ENCODE measurements around the gene KYNU. TPM values are rescaled to one million over a fixed set of nuclear protein-coding genes. Genes with fewer than 3 reads are reported as not detected.

The KYNU gene
- total and polyA plus RNA-seq, 7 experiments from 2014 or later: 0.13 to 23.4 (median 1.4) TPM; not detected in 2

DNA sequence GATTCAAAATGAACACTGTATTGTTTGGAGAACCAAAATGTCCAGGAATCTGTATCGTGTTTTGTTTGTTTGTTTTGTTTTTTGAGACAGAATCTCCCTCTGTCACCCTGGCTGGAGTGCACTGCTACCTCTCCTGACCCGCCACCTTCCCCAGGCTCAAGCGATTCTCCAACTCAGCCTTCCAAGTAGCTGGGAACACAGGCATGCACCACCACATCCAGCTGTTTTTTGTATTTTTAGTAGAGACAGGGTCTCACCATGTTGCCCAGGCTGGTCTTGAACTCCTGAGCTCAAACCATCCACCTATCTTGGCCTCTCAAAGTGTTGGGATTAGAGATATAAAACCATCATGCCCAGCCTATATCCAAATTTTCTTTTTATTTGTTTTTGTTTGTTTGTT, 74.6 kb downstream of the KYNU start:
- peaks cover 0 to 30% (median 18%) of the 10 kb centered on the region in 5 donors for H3K27me3 Mint-ChIP-seq
- no peak for ATAC-seq
- CTCF ChIA-PET: no interaction called here
- Histone ChIP-seq H3K36me3 (ENCODE audit: control insufficient read depth in 2 of 3, insufficient read depth in 3 of 3, low read length in 3 of 3) (no peaks in the 10 kb centered on the region), H3K4me3 (ENCODE audit: low read length) (no peak overlapping the region), H3K27me3 (ENCODE audit: control insufficient read depth in 2 of 2, insufficient read depth in 2 of 2, low read length in 2 of 2) (no peaks in the 10 kb centered on the region), H3K4me1 (ENCODE audit: control insufficient read depth in 2 of 2, insufficient read depth in 2 of 2, low read length in 2 of 2) (no peaks in the 10 kb centered on the region), H3K27ac (ENCODE audit: low read depth, low read length) (no peak overlapping the region), H3K9me3 (ENCODE audit: control insufficient read depth in 2 of 3, low read length in 3 of 3) (no peaks in the 10 kb centered on the region)
- H3K27ac Mint-ChIP-seq: no peak overlapping the region
- no peaks in the 10 kb centered on the region for H3K4me1 Mint-ChIP-seq
- POLR2A ChIA-PET: no interaction called here
- DNase-seq: no peak
- H3K36me3 Mint-ChIP-seq: peaks cover 0 to 7% (median 0%) of the 10 kb centered on the region in 5 donors
- no peak overlapping the region for H3K4me3 Mint-ChIP-seq
- intact Hi-C loops (cut with micrococcal nuclease): no loop called here
- peaks cover 1 to 15% (median 8%) of the 10 kb centered on the region in 11 donors for H3K9me3 Mint-ChIP-seq

DNA sequence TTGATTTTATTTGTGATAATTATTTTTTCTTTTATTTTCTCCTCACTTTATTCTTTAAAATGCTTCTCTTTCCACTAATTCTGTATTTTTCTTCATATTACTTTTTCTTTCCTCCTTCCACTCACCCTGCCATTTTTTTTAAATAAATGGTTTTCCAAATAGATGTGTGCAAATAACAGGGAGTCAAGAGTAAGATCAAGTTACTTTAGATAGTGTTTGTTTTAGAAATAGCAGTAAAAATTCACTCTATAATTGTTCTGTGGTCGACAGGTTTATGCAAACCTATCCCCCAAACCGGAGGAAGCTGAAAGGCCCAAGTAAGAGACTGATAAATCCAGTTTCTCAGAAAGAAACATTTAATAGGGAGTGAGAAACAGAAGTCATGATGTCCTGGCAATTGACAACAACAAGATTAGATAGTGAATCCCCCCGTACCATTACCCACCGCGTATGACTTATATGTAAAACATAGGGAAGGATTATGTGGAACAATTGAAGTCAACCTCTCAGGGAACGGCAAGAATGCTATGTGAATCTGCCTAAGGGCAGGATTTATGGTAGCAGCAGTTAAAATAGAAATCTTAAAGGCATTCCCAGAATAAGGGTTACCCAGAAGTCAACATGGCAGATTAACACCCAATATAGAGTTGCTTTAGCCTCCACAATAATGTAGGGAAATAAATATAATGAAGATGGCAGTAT, 75.5 kb downstream of the KYNU start:
- Mint-ChIP-seq H3K4me1 (no peaks in the 10 kb centered on the region), H3K9me3 (peaks cover 1 to 15% (median 8%) of the 10 kb centered on the region in 11 donors), H3K36me3 (peaks cover 0 to 7% (median 0%) of the 10 kb centered on the region in 5 donors), H3K27me3 (peaks cover 0 to 39% (median 22%) of the 10 kb centered on the region in 5 donors), H3K27ac (no peak overlapping the region), H3K4me3 (no peak overlapping the region)
- no peaks in the 10 kb centered on the region for H3K9me3 ChIP-seq (ENCODE audit: control insufficient read depth in 2 of 3, low read length in 3 of 3)
- intact Hi-C loops (cut with micrococcal nuclease): no loop called here
- no peaks in the 10 kb centered on the region for H3K4me1 ChIP-seq (ENCODE audit: control insufficient read depth in 2 of 2, insufficient read depth in 2 of 2, low read length in 2 of 2)
- DNase-seq (no peak), ATAC-seq (no peak)
- ChIA-PET POLR2A (no interaction called here), CTCF (no interaction called here)
- H3K36me3 ChIP-seq (ENCODE audit: control insufficient read depth in 2 of 3, insufficient read depth in 3 of 3, low read length in 3 of 3): no peaks in the 10 kb centered on the region
- H3K27me3 ChIP-seq (ENCODE audit: control insufficient read depth in 2 of 2, insufficient read depth in 2 of 2, low read length in 2 of 2): peaks cover 0 to 3% of the 10 kb centered on the region in 2 donors
- H3K27ac ChIP-seq (ENCODE audit: low read depth, low read length): no peak overlapping the region
- H3K4me3 ChIP-seq (ENCODE audit: low read length): no peak overlapping the region

DNA sequence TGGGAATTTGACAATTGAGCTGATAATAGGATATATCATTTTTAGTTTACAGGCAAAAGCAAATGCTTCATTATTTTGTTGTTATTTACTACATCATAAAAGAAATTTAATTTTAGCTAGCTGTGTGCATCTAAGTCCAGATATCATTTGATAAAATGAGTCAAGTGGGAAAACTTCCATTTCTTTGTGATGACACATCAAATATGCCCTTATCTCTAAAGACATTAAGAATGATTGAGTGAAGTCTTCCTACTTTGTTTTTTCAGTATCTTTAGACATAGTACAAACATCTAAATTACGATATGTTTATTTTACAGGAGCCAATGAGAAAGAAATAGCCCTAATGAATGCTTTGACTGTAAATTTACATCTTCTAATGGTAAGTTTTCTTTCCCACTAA, 77.0 kb downstream of the KYNU start:
- Histone ChIP-seq H3K27me3 (ENCODE audit: control insufficient read depth in 2 of 2, insufficient read depth in 2 of 2, low read length in 2 of 2) (peaks cover 0 to 7% of the 10 kb centered on the region in 2 donors), H3K27ac (ENCODE audit: low read depth, low read length) (no peak overlapping the region), H3K36me3 (ENCODE audit: control insufficient read depth in 2 of 3, insufficient read depth in 3 of 3, low read length in 3 of 3) (no peaks in the 10 kb centered on the region), H3K4me3 (ENCODE audit: low read length) (no peak overlapping the region), H3K4me1 (ENCODE audit: control insufficient read depth in 2 of 2, insufficient read depth in 2 of 2, low read length in 2 of 2) (no peaks in the 10 kb centered on the region), H3K9me3 (ENCODE audit: control insufficient read depth in 2 of 3, low read length in 3 of 3) (no peaks in the 10 kb centered on the region)
- intact Hi-C loops (cut with micrococcal nuclease): no loop called here
- ATAC-seq (no peak), DNase-seq (no peak)
- H3K36me3 Mint-ChIP-seq: peaks cover 0 to 7% (median 0%) of the 10 kb centered on the region in 5 donors
- H3K27ac Mint-ChIP-seq: no peak overlapping the region
- H3K27me3 Mint-ChIP-seq: peaks cover 4 to 41% (median 28%) of the 10 kb centered on the region in 5 donors
- H3K4me3 Mint-ChIP-seq: no peak overlapping the region
- CTCF ChIA-PET: no interaction called here
- no peaks in the 10 kb centered on the region for H3K4me1 Mint-ChIP-seq
- H3K9me3 Mint-ChIP-seq: peaks cover 1 to 14% (median 8%) of the 10 kb centered on the region in 11 donors
- POLR2A ChIA-PET: no interaction called here

DNA sequence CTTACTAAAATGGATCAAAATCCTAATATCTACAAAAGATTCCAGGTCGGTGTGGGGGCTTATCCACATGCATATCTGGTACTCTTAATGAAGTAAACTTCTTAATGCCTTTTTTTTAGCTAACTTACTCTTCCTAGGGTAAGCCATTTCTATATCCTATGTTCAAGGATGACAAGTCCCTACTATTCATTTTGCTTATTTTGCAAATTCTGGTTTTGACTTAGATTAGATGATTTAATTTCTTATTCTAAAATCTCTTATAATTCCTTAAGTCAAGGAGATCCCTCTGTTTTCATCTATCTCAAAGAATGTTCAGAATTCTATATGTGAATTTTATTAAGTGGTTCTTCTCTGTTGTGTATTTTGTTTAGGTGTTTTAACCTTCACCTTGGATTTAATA, 79.7 kb downstream of the KYNU start:
- H3K4me1 ChIP-seq (ENCODE audit: control insufficient read depth in 2 of 2, insufficient read depth in 2 of 2, low read length in 2 of 2): no peaks in the 10 kb centered on the region
- H3K27me3 ChIP-seq (ENCODE audit: control insufficient read depth in 2 of 2, insufficient read depth in 2 of 2, low read length in 2 of 2): peaks cover 0 to 7% of the 10 kb centered on the region in 2 donors
- H3K36me3 ChIP-seq (ENCODE audit: control insufficient read depth in 2 of 3, insufficient read depth in 3 of 3, low read length in 3 of 3): no peaks in the 10 kb centered on the region
- H3K4me3 ChIP-seq (ENCODE audit: low read length): no peak overlapping the region
- Mint-ChIP-seq H3K36me3 (no peaks in the 10 kb centered on the region), H3K9me3 (peaks cover 0 to 3% (median 0%) of the 10 kb centered on the region in 11 donors), H3K27me3 (peaks cover 4 to 30% (median 21%) of the 10 kb centered on the region in 5 donors), H3K4me1 (no peaks in the 10 kb centered on the region), H3K27ac (no peak overlapping the region), H3K4me3 (no peak overlapping the region)
- ATAC-seq (no peak), DNase-seq (no peak)
- POLR2A ChIA-PET: no interaction called here
- intact Hi-C loops (cut with micrococcal nuclease): no loop called here
- H3K27ac ChIP-seq (ENCODE audit: low read depth, low read length): no peak overlapping the region
- CTCF ChIA-PET: no interaction called here
- no peaks in the 10 kb centered on the region for H3K9me3 ChIP-seq (ENCODE audit: control insufficient read depth in 2 of 3, low read length in 3 of 3)

DNA sequence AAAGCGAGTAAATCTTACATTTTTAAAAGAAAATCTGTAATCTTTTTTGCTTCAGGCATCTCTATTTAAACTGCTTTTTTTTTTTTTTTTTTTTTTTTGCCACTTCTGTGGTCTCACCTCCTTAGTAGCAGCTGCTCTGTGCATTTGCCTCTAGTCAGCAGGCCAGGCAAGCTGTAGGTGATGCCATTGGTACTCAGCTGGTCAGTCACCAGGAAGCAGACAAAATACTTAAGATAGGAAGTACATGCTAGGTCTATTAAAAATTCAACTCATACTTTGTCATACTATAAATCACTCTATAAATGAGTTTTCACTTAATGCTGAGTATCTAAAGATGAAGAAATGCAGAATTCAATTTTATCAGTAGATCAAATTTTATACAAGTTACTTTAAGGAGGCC, 83.7 kb downstream of the KYNU start:
- Histone ChIP-seq H3K4me3 (ENCODE audit: low read length) (no peak overlapping the region), H3K27ac (ENCODE audit: low read depth, low read length) (no peak overlapping the region), H3K27me3 (ENCODE audit: control insufficient read depth in 2 of 2, insufficient read depth in 2 of 2, low read length in 2 of 2) (peaks cover 0 to 7% of the 10 kb centered on the region in 2 donors), H3K36me3 (ENCODE audit: control insufficient read depth in 2 of 3, insufficient read depth in 3 of 3, low read length in 3 of 3) (no peaks in the 10 kb centered on the region), H3K4me1 (ENCODE audit: control insufficient read depth in 2 of 2, insufficient read depth in 2 of 2, low read length in 2 of 2) (no peaks in the 10 kb centered on the region), H3K9me3 (ENCODE audit: control insufficient read depth in 2 of 3, low read length in 3 of 3) (no peaks in the 10 kb centered on the region)
- Mint-ChIP-seq H3K4me3 (no peak overlapping the region), H3K27me3 (peaks cover 7 to 29% (median 24%) of the 10 kb centered on the region in 5 donors), H3K9me3 (peaks cover 0 to 29% (median 9%) of the 10 kb centered on the region in 11 donors), H3K27ac (no peak overlapping the region), H3K4me1 (no peaks in the 10 kb centered on the region), H3K36me3 (no peaks in the 10 kb centered on the region)
- DNase-seq: no peak
- ChIA-PET CTCF (no interaction called here), POLR2A (no interaction called here)
- intact Hi-C loops (cut with micrococcal nuclease): no loop called here
- no peak for ATAC-seq

DNA sequence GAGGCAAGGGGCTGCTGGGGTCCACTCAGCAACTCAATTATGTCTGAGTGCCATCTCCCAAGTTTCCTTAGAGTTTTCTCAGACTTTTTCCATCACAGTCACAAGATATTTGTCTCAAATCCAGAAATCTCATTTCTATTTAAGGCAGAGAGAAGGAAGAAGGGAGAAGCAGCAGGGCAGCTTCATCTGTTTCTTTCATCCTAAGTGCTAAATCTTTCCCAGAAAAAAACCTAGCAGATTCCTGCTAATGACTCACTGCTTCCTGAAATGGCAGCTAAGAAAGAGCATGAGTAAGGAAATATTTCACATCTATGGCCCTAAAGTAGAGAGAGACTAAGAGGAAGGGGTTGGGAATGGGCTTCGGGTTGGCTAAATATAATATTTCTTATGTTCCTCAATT, 88.0 kb downstream of the KYNU start:
- POLR2A ChIA-PET: no interaction called here
- H3K36me3 Mint-ChIP-seq: no peaks in the 10 kb centered on the region
- ATAC-seq: no peak

DNA sequence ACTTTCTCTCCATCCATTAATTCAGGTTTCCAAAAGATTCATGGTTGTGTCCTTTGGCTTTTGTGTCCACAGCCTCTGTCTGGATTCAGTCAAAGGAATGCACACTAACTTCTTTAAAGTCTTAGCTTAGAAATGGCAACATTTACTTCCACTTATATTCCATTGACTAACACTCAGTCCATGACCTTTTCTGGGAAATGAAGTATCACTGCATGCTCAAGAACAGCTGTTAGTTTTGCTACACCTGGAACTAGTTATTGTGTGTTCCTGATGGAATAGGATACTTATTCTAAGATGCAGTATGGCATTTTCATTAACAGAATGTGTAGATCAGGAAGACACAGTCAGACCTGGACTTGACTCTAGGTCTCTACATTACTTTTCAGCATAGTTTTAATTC, 88.8 kb downstream of the KYNU start:
- H3K27ac Mint-ChIP-seq: no peak overlapping the region
- no peak for DNase-seq
- CTCF ChIA-PET: no interaction called here
- ATAC-seq: no peak
- Histone ChIP-seq H3K9me3 (ENCODE audit: control insufficient read depth in 2 of 3, low read length in 3 of 3) (no peaks in the 10 kb centered on the region), H3K36me3 (ENCODE audit: control insufficient read depth in 2 of 3, insufficient read depth in 3 of 3, low read length in 3 of 3) (no peaks in the 10 kb centered on the region), H3K4me1 (ENCODE audit: control insufficient read depth in 2 of 2, insufficient read depth in 2 of 2, low read length in 2 of 2) (no peaks in the 10 kb centered on the region), H3K4me3 (ENCODE audit: low read length) (no peak overlapping the region), H3K27me3 (ENCODE audit: control insufficient read depth in 2 of 2, insufficient read depth in 2 of 2, low read length in 2 of 2) (no peaks in the 10 kb centered on the region), H3K27ac (ENCODE audit: low read depth, low read length) (no peak overlapping the region)
- H3K9me3 Mint-ChIP-seq: peaks cover 0 to 29% (median 9%) of the 10 kb centered on the region in 11 donors
- no peaks in the 10 kb centered on the region for H3K4me1 Mint-ChIP-seq
- POLR2A ChIA-PET: no interaction called here
- peaks cover 6 to 21% (median 17%) of the 10 kb centered on the region in 5 donors for H3K27me3 Mint-ChIP-seq
- H3K4me3 Mint-ChIP-seq: no peak overlapping the region
- no peaks in the 10 kb centered on the region for H3K36me3 Mint-ChIP-seq
- intact Hi-C loops (cut with micrococcal nuclease): no loop called here

More for the DNA sequence above, 88.0 kb downstream of the KYNU start:
- Histone ChIP-seq H3K4me3 (ENCODE audit: low read length) (no peak overlapping the region), H3K4me1 (ENCODE audit: control insufficient read depth in 2 of 2, insufficient read depth in 2 of 2, low read length in 2 of 2) (no peaks in the 10 kb centered on the region), H3K36me3 (ENCODE audit: control insufficient read depth in 2 of 3, insufficient read depth in 3 of 3, low read length in 3 of 3) (no peaks in the 10 kb centered on the region), H3K9me3 (ENCODE audit: control insufficient read depth in 2 of 3, low read length in 3 of 3) (no peaks in the 10 kb centered on the region), H3K27me3 (ENCODE audit: control insufficient read depth in 2 of 2, insufficient read depth in 2 of 2, low read length in 2 of 2) (no peaks in the 10 kb centered on the region), H3K27ac (ENCODE audit: low read depth, low read length) (no peak overlapping the region)
- peaks cover 0 to 29% (median 9%) of the 10 kb centered on the region in 11 donors for H3K9me3 Mint-ChIP-seq
- no peak overlapping the region for H3K4me3 Mint-ChIP-seq
- H3K4me1 Mint-ChIP-seq: no peaks in the 10 kb centered on the region
- CTCF ChIA-PET: no interaction called here
- no peak overlapping the region for H3K27ac Mint-ChIP-seq
- intact Hi-C loops (cut with micrococcal nuclease): no loop called here
- peaks cover 6 to 23% (median 16%) of the 10 kb centered on the region in 5 donors for H3K27me3 Mint-ChIP-seq
- no peak for DNase-seq
